Measurements from ENCODE around the gene AGAP1.

- TF ChIP-seq POLR2AphosphoS5 (IDR thresholded peaks at IDR 0.05; ENCODE audit: insufficient read depth in 1 of 2, low read depth in 1 of 2) (no peak), POLR2A (IDR thresholded peaks at IDR 0.05) (no peak)
Observed at GRCh38 chr2:235832941-235833340, 339.1 kb downstream of the AGAP1 start.

All from vagina (tissue), 2 donors.